ENCODE results near the gene BTG4.

Gene BTG4

GRCh38 chr11:111538407-111539114 lies 26.4 kb upstream of the BTG4 start:
- H3K27ac ChIP-seq = no peak overlapping the region
- H3K4me3 ChIP-seq = no peak overlapping the region
- no peaks in the 10 kb centered on the region for H4K20me1 ChIP-seq
- TF ChIP-seq Cebpa-rat (IDR thresholded peaks at IDR 0.05) = no peak
- peaks cover 23% of the 10 kb centered on the region for H3K4me1 ChIP-seq
- peaks cover 48% of the 10 kb centered on the region for H3K27me3 ChIP-seq
- H3K36me3 ChIP-seq = no peaks in the 10 kb centered on the region
- H3K9me3 ChIP-seq = peaks cover 25% of the 10 kb centered on the region
- no peak overlapping the region for H3K4me2 ChIP-seq
- H3K9ac ChIP-seq = no peak overlapping the region

- H3K4me3 ChIP-seq = no peak overlapping the region
- no peaks in the 10 kb centered on the region for H3K36me3 ChIP-seq
- H3K27me3 ChIP-seq = peaks cover 40% of the 10 kb centered on the region
- peaks cover 12% of the 10 kb centered on the region for H3K4me1 ChIP-seq
- no peak overlapping the region for H3K4me2 ChIP-seq
- peaks cover 25% of the 10 kb centered on the region for H3K9me3 ChIP-seq
- H4K20me1 ChIP-seq = no peaks in the 10 kb centered on the region
- no peak overlapping the region for H3K27ac ChIP-seq
- no peak overlapping the region for H3K9ac ChIP-seq
- no peak for TF ChIP-seq Cebpa-rat (IDR thresholded peaks at IDR 0.05)
These were observed 25.2 kb upstream of the BTG4 start for GRCh38 chr11:111537336-111537860.

- TF ChIP-seq Cebpa-rat (IDR thresholded peaks at IDR 0.05) = no peak
- Histone ChIP-seq H3K9ac (no peak overlapping the region), H3K4me3 (no peak overlapping the region), H4K20me1 (no peaks in the 10 kb centered on the region), H3K36me3 (no peaks in the 10 kb centered on the region), H3K27me3 (peaks cover 19% of the 10 kb centered on the region), H3K27ac (no peak overlapping the region), H3K9me3 (peaks cover 10% of the 10 kb centered on the region), H3K4me2 (no peak overlapping the region), H3K4me1 (0 out of 2 replicates have a peak, but pooled peaks cover 1% of the 10 kb centered on the region)
These were observed 23.1 kb upstream of the BTG4 start for GRCh38 chr11:111535281-111535680.

DNA sequence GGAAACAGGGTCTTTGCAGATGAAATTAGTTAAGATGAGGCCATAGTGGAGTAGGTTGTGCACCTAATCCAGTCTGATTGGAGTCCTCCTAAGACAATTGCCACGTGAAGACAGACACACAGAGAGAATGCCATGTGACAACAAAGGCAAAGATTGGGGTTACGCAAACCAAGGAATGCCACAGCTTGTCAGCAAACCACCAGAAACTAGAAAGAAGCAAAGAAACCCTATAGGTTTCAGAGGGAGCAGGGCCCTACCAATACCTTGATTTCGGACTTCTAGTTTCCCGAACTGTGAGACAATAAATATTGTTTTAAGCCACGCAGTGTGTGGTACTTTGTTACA lies 20.2 kb upstream of the BTG4 start:
- Histone ChIP-seq H3K9ac (no peak overlapping the region), H3K4me1 (no peaks in the 10 kb centered on the region), H3K27ac (no peak overlapping the region), H4K20me1 (no peaks in the 10 kb centered on the region), H3K27me3 (no peaks in the 10 kb centered on the region), H3K4me3 (no peak overlapping the region), H3K36me3 (no peaks in the 10 kb centered on the region), H3K4me2 (no peak overlapping the region), H3K9me3 (no peaks in the 10 kb centered on the region)
- TF ChIP-seq Cebpa-rat (IDR thresholded peaks at IDR 0.05) = no peak

- Histone ChIP-seq H3K27me3 (no peaks in the 10 kb centered on the region), H4K20me1 (no peaks in the 10 kb centered on the region), H3K4me2 (no peak overlapping the region), H3K9me3 (no peaks in the 10 kb centered on the region), H3K9ac (no peak overlapping the region), H3K4me3 (no peak overlapping the region), H3K27ac (no peak overlapping the region), H3K36me3 (no peaks in the 10 kb centered on the region), H3K4me1 (no peaks in the 10 kb centered on the region)
- TF ChIP-seq Cebpa-rat (IDR thresholded peaks at IDR 0.05) = no peak
These were observed 19.6 kb upstream of the BTG4 start for GRCh38 chr11:111531687-111532364.

- no peak overlapping the region for H3K4me2 ChIP-seq
- TF ChIP-seq Cebpa-rat (IDR thresholded peaks at IDR 0.05) = no peak
- H3K9ac ChIP-seq = no peak overlapping the region
- no peaks in the 10 kb centered on the region for H3K4me1 ChIP-seq
- H4K20me1 ChIP-seq = no peaks in the 10 kb centered on the region
- H3K9me3 ChIP-seq = no peaks in the 10 kb centered on the region
- no peak overlapping the region for H3K4me3 ChIP-seq
- H3K36me3 ChIP-seq = no peaks in the 10 kb centered on the region
- no peaks in the 10 kb centered on the region for H3K27me3 ChIP-seq
- H3K27ac ChIP-seq = no peak overlapping the region
These were observed 18.9 kb upstream of the BTG4 start for GRCh38 chr11:111531136-111531535.

DNA sequence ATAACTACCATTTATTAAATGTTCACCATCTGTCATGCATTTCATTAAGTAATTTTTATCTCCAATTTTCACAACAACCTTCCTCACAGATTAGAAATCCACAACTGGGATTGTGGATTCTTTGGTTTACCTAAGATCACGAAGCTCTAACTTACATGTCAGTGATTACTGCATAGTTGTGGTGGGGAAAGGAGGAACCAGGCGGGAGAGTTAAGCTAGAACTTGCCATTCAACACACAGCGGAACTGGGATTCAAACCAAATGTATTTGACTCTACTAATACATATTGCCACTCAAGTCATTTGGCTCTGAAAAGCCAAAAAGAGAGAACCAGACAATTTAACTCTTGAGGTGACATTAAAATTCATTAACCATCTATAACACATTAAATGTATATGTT lies 17.9 kb upstream of the BTG4 start:
- Histone ChIP-seq H3K9ac (no peak overlapping the region), H3K4me1 (no peaks in the 10 kb centered on the region), H3K9me3 (no peaks in the 10 kb centered on the region), H3K4me3 (no peak overlapping the region), H3K4me2 (no peak overlapping the region), H3K27me3 (no peaks in the 10 kb centered on the region), H3K27ac (no peak overlapping the region), H4K20me1 (no peaks in the 10 kb centered on the region), H3K36me3 (no peaks in the 10 kb centered on the region)
- TF ChIP-seq Cebpa-rat (IDR thresholded peaks at IDR 0.05) = no peak

- H3K36me3 ChIP-seq = no peaks in the 10 kb centered on the region
- no peak overlapping the region for H3K4me2 ChIP-seq
- no peaks in the 10 kb centered on the region for H3K27me3 ChIP-seq
- H4K20me1 ChIP-seq = no peaks in the 10 kb centered on the region
- no peaks in the 10 kb centered on the region for H3K4me1 ChIP-seq
- no peak for TF ChIP-seq Cebpa-rat (IDR thresholded peaks at IDR 0.05)
- no peaks in the 10 kb centered on the region for H3K9me3 ChIP-seq
- no peak overlapping the region for H3K4me3 ChIP-seq
- no peak overlapping the region for H3K9ac ChIP-seq
- H3K27ac ChIP-seq = no peak overlapping the region
These were observed 16.4 kb upstream of the BTG4 start for GRCh38 chr11:111528557-111528956.

DNA sequence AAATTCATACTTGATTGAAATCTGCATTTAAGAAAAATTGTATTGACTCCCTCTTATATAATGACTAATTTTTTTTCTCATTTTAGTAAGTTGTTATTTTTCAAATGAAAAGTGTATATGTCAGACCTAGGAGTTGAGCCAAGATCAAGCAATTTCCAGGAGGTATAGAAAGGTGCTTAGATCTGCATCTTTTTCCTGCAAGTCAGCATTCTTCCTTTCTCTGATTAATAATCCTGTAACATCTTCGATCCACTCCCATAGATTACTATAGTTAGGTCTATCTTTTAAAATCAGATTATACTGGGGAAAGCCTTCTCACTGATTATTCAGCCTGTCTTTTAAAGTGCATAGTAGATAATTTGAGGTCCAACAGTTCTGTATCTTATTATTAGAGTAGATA lies 15.1 kb upstream of the BTG4 start:
- Histone ChIP-seq H4K20me1 (no peaks in the 10 kb centered on the region), H3K4me2 (no peak overlapping the region), H3K9ac (no peak overlapping the region), H3K9me3 (no peaks in the 10 kb centered on the region), H3K4me1 (no peaks in the 10 kb centered on the region), H3K27me3 (no peaks in the 10 kb centered on the region), H3K4me3 (no peak overlapping the region), H3K36me3 (no peaks in the 10 kb centered on the region), H3K27ac (no peak overlapping the region)
- TF ChIP-seq Cebpa-rat (IDR thresholded peaks at IDR 0.05) = no peak

GRCh38 chr11:111526501-111526900 lies 14.3 kb upstream of the BTG4 start:
- no peaks in the 10 kb centered on the region for H3K36me3 ChIP-seq
- H3K27ac ChIP-seq = no peak overlapping the region
- H3K4me3 ChIP-seq = no peak overlapping the region
- no peak overlapping the region for H3K9ac ChIP-seq
- no peaks in the 10 kb centered on the region for H3K4me1 ChIP-seq
- no peaks in the 10 kb centered on the region for H4K20me1 ChIP-seq
- no peaks in the 10 kb centered on the region for H3K27me3 ChIP-seq
- H3K4me2 ChIP-seq = no peak overlapping the region
- H3K9me3 ChIP-seq = no peaks in the 10 kb centered on the region
- no peak for TF ChIP-seq Cebpa-rat (IDR thresholded peaks at IDR 0.05)

Data from BLaER1 (cell line).